ENCODE measurements around the gene CEND1.

CEND1 gene

GRCh38 chr11:789943-790342 lies at the start of gene CEND1:
CEND1 (minus strand) TSS chr11:790090; CDS start chr11:788576, 1,514 bp downstream.
- DNase-seq (ENCODE audit: low spot score) = no peak

GRCh38 chr11:839280-839623 lies 49.4 kb upstream of the CEND1 start:
- no peak for DNase-seq (ENCODE audit: low spot score)

- no peak for DNase-seq (ENCODE audit: low spot score)
Measured at GRCh38 chr11:838441-839279, 48.8 kb upstream of the CEND1 start.

- no peak for DNase-seq (ENCODE audit: low spot score)
Measured at GRCh38 chr11:837990-838307, 48.1 kb upstream of the CEND1 start.

GRCh38 chr11:837189-837989 lies 47.5 kb upstream of the CEND1 start:
- DNase-seq (ENCODE audit: low spot score) = no peak

GRCh38 chr11:836700-837099 lies 46.8 kb upstream of the CEND1 start:
- no peak for DNase-seq (ENCODE audit: low spot score)

GRCh38 chr11:836274-836673 lies 46.4 kb upstream of the CEND1 start:
- DNase-seq (ENCODE audit: low spot score) = no peak

GRCh38 chr11:834371-835316 lies 44.8 kb upstream of the CEND1 start:
- no peak for DNase-seq (ENCODE audit: low spot score)

- no peak for DNase-seq (ENCODE audit: low spot score)
Measured at GRCh38 chr11:833849-834311, 44.0 kb upstream of the CEND1 start.

- DNase-seq (ENCODE audit: low spot score) = no peak
Measured at GRCh38 chr11:833114-833791, 43.4 kb upstream of the CEND1 start.

- DNase-seq (ENCODE audit: low spot score) = no peak
Measured at GRCh38 chr11:832529-833113, 42.7 kb upstream of the CEND1 start, which contains the start of gene CD151. CD151 (plus strand) TSS chr11:832952; CDS start chr11:836070, 3,118 bp downstream.

GRCh38 chr11:831961-832528 lies 42.2 kb upstream of the CEND1 start:
- DNase-seq (ENCODE audit: low spot score) = no peak

- DNase-seq (ENCODE audit: low spot score) = no peak
Measured at GRCh38 chr11:831118-831864, 41.4 kb upstream of the CEND1 start.

- DNase-seq (ENCODE audit: low spot score) = no peak
Measured at GRCh38 chr11:830295-831117, 40.6 kb upstream of the CEND1 start.

GRCh38 chr11:829847-830294 lies 40.0 kb upstream of the CEND1 start:
- no peak for DNase-seq (ENCODE audit: low spot score)

GRCh38 chr11:829176-829846 lies 39.4 kb upstream of the CEND1 start:
- DNase-seq (ENCODE audit: low spot score) = no peak

GRCh38 chr11:828506-829175 lies 38.8 kb upstream of the CEND1 start:
- DNase-seq (ENCODE audit: low spot score) = no peak

GRCh38 chr11:827897-828192 lies 38.0 kb upstream of the CEND1 start, which contains the start of gene CRACR2B:
CRACR2B (plus strand) TSS chr11:827919; CDS start chr11:828608, 689 bp downstream.
- DNase-seq (ENCODE audit: low spot score) = no peak
